ENCODE measurements around the gene JOSD1.
A peak's percentile ranks its signal among the peaks of the same experiment; 100 is the strongest.

Gene JOSD1

DNA sequence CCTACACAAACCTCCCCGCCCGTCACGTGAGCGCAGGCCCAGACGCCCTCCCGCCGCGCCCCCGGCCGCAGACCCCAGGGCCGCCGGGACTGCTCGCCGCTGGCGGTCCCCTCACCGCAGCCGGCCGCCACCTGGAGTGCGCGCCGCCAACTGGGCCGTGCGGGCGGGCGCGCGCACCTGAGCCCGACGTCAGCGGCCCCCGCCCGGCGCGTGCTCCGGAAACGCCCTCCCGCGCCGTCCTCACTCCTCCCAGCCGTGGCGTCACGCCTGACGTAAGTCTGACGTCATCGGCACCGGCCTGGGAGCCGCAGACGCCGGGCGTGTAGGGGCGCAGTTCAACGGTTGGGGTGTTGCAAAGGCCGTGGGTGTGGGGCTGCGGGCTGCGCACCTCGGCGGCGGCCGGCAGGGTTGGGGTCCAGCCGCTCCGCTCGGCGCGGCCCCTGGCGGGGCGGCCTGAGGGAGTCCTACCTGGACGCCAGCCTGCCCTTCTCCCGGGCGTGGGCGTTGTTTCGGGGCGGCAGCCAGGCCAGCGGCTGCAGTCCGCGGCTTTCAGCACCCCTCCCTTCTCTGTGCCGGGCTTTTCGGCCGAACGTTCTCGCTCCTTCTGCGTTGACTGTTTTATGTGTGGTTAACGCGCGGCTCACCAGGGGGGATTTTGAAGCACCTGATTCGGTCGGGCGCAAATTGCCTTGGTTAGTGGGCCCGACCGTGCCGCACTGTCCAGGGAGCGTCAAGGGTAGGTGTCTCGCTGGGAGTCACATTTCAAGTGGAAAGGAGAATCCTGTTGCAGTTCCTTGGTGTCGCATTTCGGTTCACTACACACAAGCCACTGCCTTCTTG, at the start of gene JOSD1:
TSS of gene JOSD1 (minus strand) at position 155 of the 840 bp plus-strand sequence. CDS start 956 bp downstream, outside the sequence.
- peak; percentile 93 for DNase-seq (ENCODE audit: low spot score)

DNA sequence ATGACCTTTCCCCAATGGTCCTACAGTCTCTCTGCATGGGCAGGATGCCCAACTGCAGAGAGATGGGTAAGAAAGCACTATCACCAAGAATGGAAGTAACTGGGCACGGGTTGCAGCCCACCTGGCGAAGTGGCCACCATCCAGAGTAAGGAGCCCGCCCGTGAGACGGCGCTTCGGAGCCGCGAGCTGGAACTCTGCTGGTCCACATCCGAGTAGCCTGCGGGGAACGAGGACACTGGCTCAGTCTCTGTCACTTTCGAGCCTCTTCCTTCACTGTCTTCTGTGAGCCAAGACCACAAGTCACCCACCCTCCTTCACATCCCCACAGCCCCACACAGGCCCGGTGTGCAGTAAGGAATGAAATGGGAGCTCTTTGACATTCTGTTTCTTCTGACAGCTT, 49.4 kb upstream of the JOSD1 start:
- DNase-seq (ENCODE audit: low spot score) = no peak

DNA sequence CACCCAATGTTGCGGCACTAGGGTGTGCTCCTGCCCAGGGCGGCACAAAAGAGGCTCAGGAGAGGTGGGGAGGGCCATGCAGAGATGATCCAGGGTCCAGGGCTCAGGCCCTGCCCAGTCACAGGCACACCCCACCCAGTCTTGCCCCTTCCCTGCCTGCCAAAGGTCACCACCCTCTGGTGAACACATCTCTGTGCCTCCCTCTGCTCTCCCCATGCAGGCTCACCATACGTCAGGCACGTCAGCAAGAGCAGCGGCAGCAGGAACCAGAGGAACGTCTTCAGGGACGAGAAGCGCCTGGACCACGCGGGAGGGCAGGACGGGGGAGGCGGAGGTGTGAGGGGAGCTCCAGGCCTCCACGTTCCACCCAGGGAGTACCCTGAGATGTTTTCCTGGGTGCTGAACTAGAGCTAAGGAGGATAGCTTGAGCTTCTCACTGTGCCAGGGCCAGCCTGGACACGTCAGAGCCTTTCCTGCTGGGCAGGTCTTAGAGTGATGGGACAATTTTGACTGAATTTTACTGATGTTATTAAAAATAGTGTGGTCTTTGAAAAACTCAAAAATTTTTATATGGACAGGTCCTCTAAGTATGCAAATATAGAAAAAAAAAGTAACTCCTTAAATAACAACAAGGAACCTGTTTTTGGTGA, 47.9 kb upstream of the JOSD1 start:
- DNase-seq (ENCODE audit: low spot score) = no peak

DNA sequence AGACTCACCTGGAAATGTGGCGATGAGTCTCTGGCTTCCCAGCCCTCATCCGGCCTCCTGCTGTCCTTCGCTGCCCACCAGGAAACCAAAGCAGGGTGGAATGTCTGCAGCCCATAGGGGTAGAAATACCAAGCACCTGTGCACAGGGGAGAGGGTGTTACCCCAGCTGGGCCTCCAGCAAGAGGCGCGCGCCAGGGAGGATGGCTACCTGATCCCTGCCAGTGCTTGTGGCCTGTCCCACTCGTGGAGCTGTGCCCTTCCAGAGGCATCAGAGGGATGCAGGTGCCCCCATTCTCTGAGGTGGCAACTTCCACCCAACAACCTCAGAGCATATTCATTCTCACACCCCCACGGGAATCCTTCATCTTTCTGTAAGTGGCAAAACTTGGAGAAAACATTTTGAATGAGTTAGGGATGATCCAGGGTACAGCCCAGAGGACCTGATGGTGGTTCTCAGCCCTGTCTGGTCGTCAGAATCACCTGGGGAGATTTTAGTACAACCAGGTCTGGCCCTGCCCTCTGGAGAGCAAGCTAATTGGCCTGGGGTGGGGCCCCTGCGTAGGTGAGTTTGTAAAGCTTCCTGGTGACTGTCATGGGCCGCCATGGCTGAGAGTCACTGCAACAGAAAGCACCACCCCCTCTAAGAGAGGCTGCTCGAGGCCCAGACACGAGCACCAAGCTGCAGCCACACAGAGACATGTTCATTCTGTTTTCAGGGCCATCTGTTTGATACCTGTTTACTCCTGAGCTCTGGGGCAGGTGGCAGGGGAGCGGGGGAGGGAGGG, 45.1 kb upstream of the JOSD1 start:
- no peak for DNase-seq (ENCODE audit: low spot score)

- no peak for DNase-seq (ENCODE audit: low spot score)
Observed at GRCh38 chr22:38744981-38745380, 44.2 kb upstream of the JOSD1 start.

DNA sequence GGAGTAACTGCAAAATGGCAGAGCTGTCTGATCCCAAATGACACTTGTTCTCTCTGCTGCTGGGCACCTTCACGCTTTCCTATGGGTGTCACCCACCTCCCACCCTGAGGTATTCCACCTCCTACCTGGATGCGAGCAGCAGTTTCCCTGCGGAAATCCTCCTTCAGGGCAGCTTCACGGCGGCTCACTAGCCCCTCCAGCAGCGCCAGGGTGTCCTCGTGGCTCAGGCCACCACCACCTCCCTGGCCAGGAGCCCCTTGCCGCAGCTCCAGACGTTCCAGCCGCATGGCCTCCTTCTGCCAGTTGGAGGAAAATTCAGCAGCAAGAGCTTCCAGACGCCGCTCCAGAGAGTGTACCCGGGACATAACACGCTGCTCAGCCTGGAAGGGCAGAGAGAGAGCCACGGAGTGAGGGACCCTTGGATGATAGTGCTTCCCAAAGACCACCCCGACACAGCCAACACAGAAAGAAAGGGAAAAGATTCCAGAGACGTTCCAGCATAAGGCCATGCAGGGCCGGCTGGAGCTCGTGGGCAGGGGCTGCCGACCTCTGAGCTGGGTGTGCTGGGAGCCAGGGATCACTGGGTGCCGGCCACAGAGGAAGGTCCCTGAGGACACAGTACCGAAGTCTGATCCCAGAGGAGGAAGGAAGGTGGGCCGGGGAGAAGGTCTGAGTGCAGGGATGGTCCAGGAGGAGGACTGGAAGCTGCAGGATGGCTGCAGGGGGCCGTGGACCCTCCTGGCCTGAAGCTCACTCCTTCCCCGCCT, 41.6 kb upstream of the JOSD1 start:
- no peak for DNase-seq (ENCODE audit: low spot score)

GRCh38 chr22:38741576-38741975, 40.8 kb upstream of the JOSD1 start:
- no peak for DNase-seq (ENCODE audit: low spot score)

- DNase-seq (ENCODE audit: low spot score) = no peak
Observed at GRCh38 chr22:38741166-38741565, 40.4 kb upstream of the JOSD1 start.

DNA sequence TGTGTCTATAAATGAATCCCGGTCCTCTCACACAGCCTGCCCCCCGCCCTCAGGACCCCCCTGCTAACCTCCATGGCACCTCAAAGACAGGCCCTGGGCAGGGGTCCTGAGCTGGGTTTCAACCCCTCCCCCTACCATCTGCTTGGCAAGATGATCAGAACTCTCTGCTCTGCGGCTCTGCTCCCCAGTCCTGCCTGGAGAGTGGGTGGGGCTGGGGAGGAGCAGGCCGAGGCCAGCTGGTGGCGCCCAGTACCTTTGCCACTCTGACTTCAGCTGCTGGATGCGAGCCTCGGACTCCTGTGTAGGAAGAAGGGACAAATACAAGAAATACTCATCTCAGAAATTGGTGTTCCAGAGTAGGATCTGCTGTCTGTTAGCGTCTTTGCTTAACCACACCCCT, 40.0 kb upstream of the JOSD1 start:
- DNase-seq (ENCODE audit: low spot score) = no peak

GRCh38 chr22:38740116-38740723, 39.5 kb upstream of the JOSD1 start:
- DNase-seq (ENCODE audit: low spot score) = no peak

DNA sequence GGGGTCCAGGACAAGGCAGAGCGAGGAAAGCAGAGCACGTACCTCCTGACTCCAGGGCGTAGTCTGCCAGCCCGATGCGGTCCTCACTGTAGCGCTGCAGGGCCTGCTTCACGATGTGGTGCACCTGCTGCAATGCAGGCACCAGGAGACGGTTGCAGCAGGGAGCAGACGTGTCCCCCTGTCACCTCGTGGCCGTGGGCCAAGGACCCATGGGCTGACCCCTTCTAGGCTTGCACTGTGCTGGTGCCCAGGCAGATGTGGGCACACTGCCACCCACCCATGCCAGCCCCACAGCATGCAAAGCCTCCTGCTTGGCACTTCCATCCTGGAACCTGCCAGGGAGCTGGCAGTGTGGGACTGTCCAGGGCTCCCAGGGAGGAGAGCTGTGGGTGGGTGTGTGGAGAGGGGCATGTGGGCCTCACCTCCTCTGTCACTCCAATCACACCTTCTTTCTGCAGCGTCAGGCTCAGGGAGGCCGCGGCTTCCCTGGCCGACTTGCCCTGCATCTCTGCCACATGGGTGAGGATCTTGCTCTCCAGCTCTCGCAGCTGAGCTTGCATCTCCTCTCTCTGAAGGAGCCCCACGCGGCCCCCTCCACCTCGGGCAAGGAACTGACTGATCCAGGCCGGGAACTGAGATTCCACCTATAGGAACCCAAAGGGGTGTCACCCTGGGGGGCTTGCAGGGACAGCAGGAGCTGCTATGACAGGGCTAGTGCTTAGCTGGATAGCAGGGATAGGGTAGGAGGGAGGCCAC, 38.7 kb upstream of the JOSD1 start:
- DNase-seq (ENCODE audit: low spot score) = no peak

- no peak for DNase-seq (ENCODE audit: low spot score)
Observed at GRCh38 chr22:38738475-38739070, 37.8 kb upstream of the JOSD1 start.

- DNase-seq (ENCODE audit: low spot score) = peak; percentile 55
Observed at GRCh38 chr22:38737302-38738060, 36.7 kb upstream of the JOSD1 start.

GRCh38 chr22:38736257-38736570, 35.5 kb upstream of the JOSD1 start:
- DNase-seq (ENCODE audit: low spot score) = no peak

DNA sequence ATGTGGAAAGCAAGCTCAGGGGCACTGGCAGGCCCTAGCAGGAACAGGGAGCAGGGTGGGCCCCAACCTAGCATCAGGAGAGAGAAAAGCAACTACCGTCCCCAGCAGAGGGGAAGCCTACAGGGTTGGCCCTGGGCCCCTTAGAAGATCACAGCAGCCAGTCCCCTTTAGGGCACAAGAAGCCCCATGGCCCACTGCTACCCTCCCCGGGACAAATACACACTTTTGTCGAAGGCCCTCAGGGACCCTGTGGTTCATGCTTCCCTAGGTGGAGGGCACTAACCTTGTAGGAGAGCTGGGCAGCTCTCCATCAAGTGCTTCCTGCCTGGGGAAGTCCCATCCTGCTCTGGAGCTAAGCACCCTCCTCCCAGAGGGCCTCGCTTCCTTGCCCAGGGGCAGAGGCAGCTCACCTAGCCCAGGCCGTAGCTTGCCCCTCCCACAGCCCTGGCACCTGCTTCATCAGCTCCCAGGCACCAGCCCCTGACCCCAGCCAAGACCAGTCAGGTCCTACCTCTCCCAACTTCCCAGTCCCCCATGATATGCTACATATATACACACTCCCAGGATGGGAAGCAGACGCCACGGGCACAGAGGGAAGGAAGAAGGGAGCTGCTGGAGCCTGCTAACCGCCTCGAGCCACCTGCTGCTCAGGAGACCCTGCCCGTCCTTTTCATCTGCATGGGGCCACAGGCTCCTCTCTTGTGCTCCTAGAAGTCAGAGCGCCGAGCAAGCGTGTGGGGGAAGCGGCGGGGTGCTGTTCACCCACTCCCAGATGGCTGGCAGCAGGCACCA, 34.9 kb upstream of the JOSD1 start:
- DNase-seq (ENCODE audit: low spot score) = no peak

GRCh38 chr22:38735126-38735464, 34.4 kb upstream of the JOSD1 start:
- no peak for DNase-seq (ENCODE audit: low spot score)

GRCh38 chr22:38734421-38735100, 33.8 kb upstream of the JOSD1 start:
- DNase-seq (ENCODE audit: low spot score) = no peak

DNA sequence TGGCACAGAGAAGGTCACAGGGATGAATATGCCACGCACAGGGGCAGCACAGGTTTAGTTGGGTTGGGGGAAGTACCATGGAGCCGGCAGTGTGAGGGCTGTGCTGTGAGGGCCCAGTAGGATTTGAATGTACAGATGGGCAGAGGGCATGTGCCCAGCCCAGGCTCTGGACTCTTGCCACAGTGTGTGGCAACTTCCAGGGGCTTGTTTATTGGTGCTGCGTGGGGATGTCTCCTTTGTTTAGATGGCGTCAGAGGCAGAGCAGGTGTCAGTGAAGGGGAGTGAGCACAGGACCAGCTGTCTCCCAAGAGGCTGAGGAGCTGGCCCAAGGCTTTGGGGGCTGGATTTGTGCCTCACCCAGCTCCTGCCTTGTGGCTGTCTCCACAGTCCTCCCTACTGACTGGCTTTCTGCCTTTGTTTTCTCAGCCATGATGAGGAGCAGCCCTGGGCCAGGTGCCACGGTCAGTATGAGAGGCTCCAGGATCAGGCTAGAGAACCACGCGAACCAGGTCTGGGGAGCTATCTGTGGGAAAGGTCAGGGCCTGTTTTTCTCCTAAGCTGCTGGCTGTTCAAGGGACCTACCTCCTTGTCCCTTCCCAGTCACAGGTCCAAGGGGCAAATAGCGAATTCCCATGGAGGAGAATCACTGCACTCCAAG, 33.1 kb upstream of the JOSD1 start:
- no peak for DNase-seq (ENCODE audit: low spot score)

Measured in RKO (cell line).